ENCODE measurements around the gene CD48. TPM values are rescaled to one million over a fixed set of nuclear protein-coding genes. Genes with fewer than 3 reads are reported as not detected.

Gene CD48
- total RNA-seq, 1 donor, result not detected

GRCh38 chr1:160724465-160725242 is 13.0 kb upstream of the CD48 start:
- no peak for DNase-seq (ENCODE audit: low read depth)
- no peak overlapping the region for H3K4me3 ChIP-seq (ENCODE audit: low read depth, low read length)
- no peak for TF ChIP-seq CTCF (IDR thresholded peaks at IDR 0.05; ENCODE audit: insufficient read depth, low read depth, low read length)

GRCh38 chr1:160723332-160723731 is 11.7 kb upstream of the CD48 start:
- DNase-seq (ENCODE audit: low read depth), result no peak
- H3K4me3 ChIP-seq (ENCODE audit: low read depth, low read length), result no peak overlapping the region
- no peak for TF ChIP-seq CTCF (IDR thresholded peaks at IDR 0.05; ENCODE audit: insufficient read depth, low read depth, low read length)

- TF ChIP-seq CTCF (IDR thresholded peaks at IDR 0.05; ENCODE audit: insufficient read depth, low read depth, low read length), result no peak
- H3K4me3 ChIP-seq (ENCODE audit: low read depth, low read length), result no peak overlapping the region
- no peak for DNase-seq (ENCODE audit: low read depth)
Observed at GRCh38 chr1:160722726-160723125, 11.1 kb upstream of the CD48 start.

DNA sequence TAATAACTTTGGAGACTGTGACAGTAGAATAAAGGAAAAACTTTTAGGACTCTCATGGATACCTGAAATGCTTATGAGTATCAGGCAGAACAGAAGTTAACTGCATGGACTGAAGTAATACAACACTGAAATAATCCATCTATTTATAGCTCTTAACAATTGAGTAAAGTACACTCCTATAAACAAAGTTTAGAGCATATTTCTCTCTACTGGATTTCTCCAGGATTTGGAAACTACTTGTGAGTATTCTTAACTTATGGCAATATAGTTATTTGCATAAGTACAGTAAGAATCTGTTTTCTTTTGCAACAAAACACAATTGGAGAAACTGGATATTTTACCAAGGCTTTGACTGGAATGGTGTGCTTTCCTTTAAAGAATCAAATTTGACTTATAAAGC is 9.9 kb upstream of the CD48 start:
- no peak overlapping the region for H3K4me3 ChIP-seq (ENCODE audit: low read depth, low read length)
- no peak for TF ChIP-seq CTCF (IDR thresholded peaks at IDR 0.05; ENCODE audit: insufficient read depth, low read depth, low read length)
- DNase-seq (ENCODE audit: low read depth), result no peak

DNA sequence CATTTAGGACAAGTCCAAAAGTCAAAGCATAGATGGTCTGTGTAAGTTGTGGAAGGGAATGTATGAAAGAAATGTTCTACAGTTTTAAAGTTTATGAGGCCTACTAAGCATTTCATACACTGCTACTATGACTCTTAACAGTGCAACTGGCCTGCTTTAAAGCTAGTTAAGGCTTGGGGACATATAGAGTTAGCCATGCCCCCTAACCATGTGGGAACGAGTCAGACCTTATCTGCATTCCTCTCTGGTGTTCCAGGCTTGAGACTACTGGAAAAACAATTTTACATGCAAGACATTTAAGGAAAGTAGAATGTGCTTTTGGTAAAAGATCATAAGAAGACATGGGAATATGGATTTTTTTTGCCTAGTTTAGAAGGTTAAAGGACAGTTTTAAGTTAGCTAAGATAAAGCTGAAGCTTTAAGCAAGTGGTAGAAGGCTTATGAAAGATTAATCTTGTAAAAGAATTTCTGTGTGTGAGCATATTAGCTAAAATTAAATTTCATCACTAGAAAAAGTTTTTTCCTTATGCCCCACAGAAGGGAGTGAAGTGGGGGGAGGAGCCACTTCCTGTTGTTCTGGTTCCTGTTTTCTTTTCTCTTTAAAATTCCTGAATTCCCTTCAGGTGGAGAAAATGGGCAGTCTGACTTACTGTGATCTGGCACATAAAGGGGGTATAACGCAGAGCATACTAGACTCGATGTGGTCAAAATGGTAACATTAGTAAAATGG is 8.9 kb upstream of the CD48 start:
- no peak for TF ChIP-seq CTCF (IDR thresholded peaks at IDR 0.05; ENCODE audit: insufficient read depth, low read depth, low read length)
- DNase-seq (ENCODE audit: low read depth), result no peak
- H3K4me3 ChIP-seq (ENCODE audit: low read depth, low read length), result no peak overlapping the region

DNA sequence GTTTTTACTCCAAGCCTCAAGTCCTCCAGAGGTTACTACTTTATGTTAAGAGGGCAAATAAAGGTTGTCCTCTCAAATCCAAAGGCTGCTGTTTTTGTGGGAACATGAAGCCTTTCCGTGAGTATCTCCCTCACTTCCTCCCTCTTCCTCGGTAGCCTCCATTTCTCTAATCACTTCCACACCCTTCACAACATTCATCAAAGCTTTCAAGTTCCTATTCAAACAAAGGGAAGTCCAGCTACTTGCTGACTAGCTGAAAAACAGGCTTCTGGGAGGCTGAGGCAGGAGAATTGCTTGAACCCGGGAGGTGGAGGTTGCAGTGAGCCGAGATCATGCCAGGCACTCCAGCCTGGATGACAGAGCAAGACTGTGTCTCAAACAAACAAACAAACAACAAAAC is 6.6 kb upstream of the CD48 start:
- no peak for DNase-seq (ENCODE audit: low read depth)
- no peak overlapping the region for H3K4me3 ChIP-seq (ENCODE audit: low read depth, low read length)
- no peak for TF ChIP-seq CTCF (IDR thresholded peaks at IDR 0.05; ENCODE audit: insufficient read depth, low read depth, low read length)
